T-helper 1 cell treated with Interleukin-12 subunit alpha and Interleukin-12 subunit beta and Interleukin-4 antibody, amounts not matched to agents 30 ng/mL and 1 ng/mL, for 36 hours (primary cell): ENCODE data around the gene MAPK8IP2. TPM values are rescaled to one million over a fixed set of nuclear protein-coding genes. Genes with fewer than 3 reads are reported as not detected.
"Not testable (repeated sequence)": the region's sequence is repeated elsewhere in the genome, so short reads cannot be mapped to it uniquely, and the experiment has no call there.

ENCODE experiments used
- intact Hi-C: fragments of 100-400 bp; cut with micrococcal nuclease; formaldehyde crosslinking; loops from one replicate; pipeline ENCODE4 v1.15.1; 2024
- total RNA-seq: library from RNA; stranded (reverse); gene quantifications from 2 replicates; pipeline ENCODE4 v1.2.3, GENCODE V29; 2022

Gene MAPK8IP2
- total RNA-seq, 1 donor from 2014 or later: 0.17 TPM

DNA sequence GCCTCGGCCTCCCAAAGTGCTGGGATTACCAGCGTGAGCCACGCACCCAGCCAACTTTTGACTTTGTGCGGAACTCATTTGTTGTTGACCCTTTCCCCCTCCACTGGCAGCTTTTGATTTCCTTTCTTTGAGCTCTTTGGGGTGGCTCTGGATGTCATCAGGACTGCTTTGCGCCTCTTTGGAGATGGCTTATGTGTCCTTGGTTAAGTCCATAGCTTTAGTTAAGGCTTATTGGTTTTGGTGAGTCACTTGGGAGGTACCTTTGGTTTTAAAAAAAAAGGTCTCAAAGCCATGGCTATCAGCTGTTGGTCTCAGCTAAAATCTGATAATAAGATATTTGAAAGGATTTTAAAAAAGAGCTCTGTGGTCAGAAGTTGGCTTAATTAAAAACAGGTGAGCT, 32.5 kb downstream of the MAPK8IP2 start:
- intact Hi-C loops: no loop called here

DNA sequence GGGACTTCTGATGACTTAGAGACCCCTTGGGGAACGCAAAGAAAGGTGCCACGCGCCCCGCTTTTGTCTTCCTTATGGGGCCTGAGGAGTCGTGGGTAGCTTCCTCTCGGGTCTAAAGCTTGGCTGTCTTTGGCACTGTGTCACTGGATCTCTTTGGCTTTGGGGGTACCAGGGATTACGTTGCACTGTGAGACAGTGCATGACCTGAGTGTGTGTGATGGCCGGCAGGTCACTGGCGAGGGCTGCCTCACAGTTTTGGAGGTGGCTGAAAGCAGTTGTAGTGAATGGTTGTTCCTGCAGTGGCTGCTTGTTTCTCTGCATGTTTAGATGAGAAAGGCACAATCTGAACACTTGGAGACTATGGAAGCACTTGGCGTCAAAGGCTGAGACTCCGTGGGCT, 33.2 kb downstream of the MAPK8IP2 start:
- intact Hi-C loops: no loop called here

DNA sequence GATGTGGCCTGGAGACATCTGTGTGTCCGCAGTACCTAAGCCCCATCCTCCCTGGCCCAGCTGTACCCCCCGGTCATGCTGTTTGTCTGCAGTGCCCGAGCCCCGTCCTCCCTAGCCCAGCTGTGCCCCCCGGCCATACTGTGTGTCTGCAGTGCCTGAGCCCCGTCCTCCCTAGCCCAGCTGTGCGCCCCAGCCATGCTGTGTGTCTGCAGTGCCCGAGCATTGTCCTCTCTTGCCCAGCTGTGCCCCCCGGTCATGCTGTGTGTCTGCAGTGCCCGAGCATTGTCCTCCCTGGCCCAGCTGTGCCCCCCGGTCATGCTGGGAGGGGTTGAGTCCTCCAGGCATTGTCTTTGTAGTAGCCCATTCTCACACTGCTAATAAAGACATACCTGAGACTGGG, 35.0 kb downstream of the MAPK8IP2 start:
- intact Hi-C loops: no loop called here

GRCh38 chr22:50640296-50640695, 39.7 kb downstream of the MAPK8IP2 start:
- intact Hi-C loops: not testable (repeated sequence)

GRCh38 chr22:50640857-50641647, 40.5 kb downstream of the MAPK8IP2 start:
- intact Hi-C loops: no loop called here

- intact Hi-C loops: no loop called here
Observed at GRCh38 chr22:50641696-50642607, 41.4 kb downstream of the MAPK8IP2 start.

DNA sequence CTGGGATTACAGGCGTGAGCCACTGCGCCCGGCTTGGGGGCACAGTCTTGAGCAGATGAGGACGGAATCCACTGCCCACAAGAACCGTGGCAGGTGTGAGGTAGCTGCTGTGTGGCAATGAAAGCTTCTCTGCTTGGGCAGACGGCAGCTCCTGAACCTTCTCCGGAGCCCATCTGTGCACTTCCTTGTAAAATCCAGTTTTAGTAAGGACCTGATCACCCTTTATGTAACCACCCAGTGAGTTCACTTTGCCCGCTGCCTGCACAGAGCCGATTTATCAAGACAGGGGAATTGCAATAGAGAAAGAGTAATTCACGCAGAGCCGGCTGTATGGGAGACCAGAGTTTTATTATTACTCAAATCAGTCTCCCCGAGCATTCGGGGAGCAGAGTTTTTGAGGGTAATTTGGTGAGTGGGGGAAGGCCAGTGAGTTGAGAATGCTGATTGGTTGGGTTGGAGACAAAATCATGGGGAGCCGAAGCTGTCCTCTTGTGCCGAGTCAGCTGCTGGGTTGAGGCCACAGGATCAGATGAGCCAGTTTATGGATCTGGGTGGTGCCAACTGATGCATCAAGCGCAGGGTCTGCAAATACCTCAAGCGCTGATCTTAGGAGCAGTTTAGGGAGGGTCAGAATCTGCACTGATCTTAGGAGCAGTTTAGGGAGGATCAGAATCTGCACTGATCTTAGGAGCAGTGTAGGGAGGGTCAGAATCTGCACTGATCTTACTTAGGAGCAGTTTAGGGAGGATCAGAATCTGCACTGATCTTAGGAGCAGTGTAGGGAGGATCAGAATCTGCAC, 42.6 kb downstream of the MAPK8IP2 start:
- intact Hi-C loops: not testable (repeated sequence)

GRCh38 chr22:50643821-50644101, 43.2 kb downstream of the MAPK8IP2 start:
- intact Hi-C loops: not testable (repeated sequence)

DNA sequence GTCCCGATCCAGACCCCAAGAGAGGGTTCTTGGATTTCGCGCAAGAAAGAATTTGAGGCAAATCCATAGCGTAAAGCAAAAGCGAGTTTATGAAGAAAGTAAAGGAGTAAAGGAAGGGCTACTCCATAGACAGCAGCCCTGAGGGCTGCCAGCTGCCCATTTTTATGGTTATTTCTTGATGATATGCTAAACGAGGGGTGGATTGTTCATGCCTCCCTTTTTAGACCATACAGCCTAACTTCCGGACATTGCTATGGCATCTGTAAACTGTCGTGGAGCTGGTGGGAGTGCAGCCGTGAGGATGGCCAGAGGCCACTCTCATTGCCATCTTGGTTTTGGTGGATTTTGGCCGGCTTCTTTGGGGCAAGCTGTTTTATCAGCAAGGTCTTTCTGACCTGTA, 52.7 kb downstream of the MAPK8IP2 start:
- intact Hi-C loops: no loop called here

DNA sequence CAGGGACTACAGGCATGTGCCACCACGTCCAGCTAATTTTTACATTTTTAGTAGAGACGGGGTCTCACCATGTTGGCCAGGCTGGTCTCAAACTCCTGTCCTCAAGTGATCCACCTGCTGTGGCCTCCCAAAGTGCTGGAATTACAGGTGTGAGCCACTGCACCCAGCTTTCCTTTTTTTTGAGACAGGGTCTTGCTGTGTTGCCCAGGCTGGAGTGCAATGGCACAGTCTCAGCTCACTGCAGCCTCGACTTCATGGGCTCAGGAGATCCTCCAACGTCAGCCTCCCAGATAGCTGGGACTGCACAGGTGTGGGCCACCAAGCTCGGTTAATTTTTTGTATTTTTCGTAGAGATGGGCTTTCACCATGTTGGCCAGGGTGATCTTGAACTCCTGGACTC, 54.1 kb downstream of the MAPK8IP2 start:
- intact Hi-C loops: not testable (repeated sequence)

- intact Hi-C loops: no loop called here
Observed at GRCh38 chr22:50656122-50657070, 55.8 kb downstream of the MAPK8IP2 start.

GRCh38 chr22:50657925-50658324, 57.3 kb downstream of the MAPK8IP2 start:
- intact Hi-C loops: no loop called here

DNA sequence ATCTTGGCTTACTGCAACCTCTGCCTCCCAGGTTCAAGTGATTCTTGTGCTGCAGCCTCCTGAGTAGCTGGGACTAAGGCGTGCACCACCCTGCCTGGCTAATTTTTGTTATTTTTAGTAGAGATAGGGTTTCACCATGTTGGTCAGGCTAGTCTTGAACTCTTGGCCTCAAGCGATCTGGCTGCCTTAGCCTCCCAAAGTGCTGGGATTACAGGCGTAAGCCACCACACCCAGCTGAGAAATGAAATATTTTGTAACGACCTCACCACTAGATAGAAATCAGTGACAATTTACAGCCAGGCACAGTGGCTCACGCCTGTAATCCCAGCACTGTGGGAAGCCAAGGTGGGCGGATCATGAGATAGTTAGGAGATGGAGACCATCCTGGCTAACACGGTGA, 59.1 kb downstream of the MAPK8IP2 start:
- intact Hi-C loops: not testable (repeated sequence)

DNA sequence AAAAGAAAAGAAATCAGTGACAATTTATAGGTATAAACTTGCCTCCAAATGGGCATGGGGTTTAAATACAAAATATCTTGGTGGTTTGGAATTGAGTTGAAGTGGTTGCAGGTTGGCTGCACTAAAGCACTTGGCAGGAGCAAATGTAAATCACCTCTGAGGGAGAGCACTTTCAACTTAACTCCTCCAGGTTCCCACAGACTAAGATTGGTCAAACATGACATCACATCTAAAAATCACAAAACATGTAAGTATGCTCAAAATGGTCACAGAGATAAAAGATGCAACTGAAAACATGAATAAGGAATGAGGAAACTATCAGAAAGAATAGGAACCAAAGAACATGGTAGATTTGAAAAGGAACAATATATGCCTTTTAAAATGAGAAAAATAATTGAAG, 59.7 kb downstream of the MAPK8IP2 start:
- intact Hi-C loops: no loop called here

Other genes starting within 250 kb of the MAPK8IP2 start
- gene SBF1, start 125.8 kb upstream of the MAPK8IP2 start, total RNA-seq: 175 and 181 TPM in 2 replicates
- 4.5 and 6.2 TPM in 2 replicates for gene ADM2, start 119.2 kb upstream of the MAPK8IP2 start, total RNA-seq
- gene MIOX, start 113.9 kb upstream of the MAPK8IP2 start, total RNA-seq: 0.32 TPM in 1 of 2 replicates, not detected in the other
- gene LMF2, start 93.1 kb upstream of the MAPK8IP2 start, total RNA-seq: 124 and 136 TPM in 2 replicates
- 97.5 and 104 TPM in 2 replicates for gene NCAPH2, start 92.6 kb upstream of the MAPK8IP2 start, total RNA-seq
- gene SCO2, start 75.2 kb upstream of the MAPK8IP2 start, total RNA-seq: 9.5 and 11.0 TPM in 2 replicates
- gene TYMP, start 70.8 kb upstream of the MAPK8IP2 start, total RNA-seq: 165 and 173 TPM in 2 replicates
- gene KLHDC7B, start 54.9 kb upstream of the MAPK8IP2 start, total RNA-seq: 12.6 and 13.8 TPM in 2 replicates
- not detected in 2 replicates for gene SYCE3, start 37.9 kb upstream of the MAPK8IP2 start, total RNA-seq
- 104 and 114 TPM in 2 replicates for gene CPT1B, start 22.4 kb upstream of the MAPK8IP2 start, total RNA-seq
- gene CHKB, start 17.9 kb upstream of the MAPK8IP2 start, total RNA-seq: 132 and 137 TPM in 2 replicates
- gene ARSA, start 27.4 kb downstream of the MAPK8IP2 start, total RNA-seq: 60.6 and 67.0 TPM in 2 replicates
- gene SHANK3, start 72.0 kb downstream of the MAPK8IP2 start, total RNA-seq: not detected in 2 replicates
- not detected in 2 replicates for gene ACR, start 137.4 kb downstream of the MAPK8IP2 start, total RNA-seq
- gene RABL2B, start 182.8 kb downstream of the MAPK8IP2 start, total RNA-seq: 39.8 and 43.7 TPM in 2 replicates